GM18907 (cell line): ENCODE data around the gene CCSER1.
"Not testable (repeated sequence)": the region's sequence is repeated elsewhere in the genome, so short reads cannot be mapped to it uniquely, and the experiment has no call there.

ENCODE experiments used
- ATAC-seq: cut with Tn5 transposase; IDR thresholded peaks from one replicate; pipeline ENCODE4 v1.9.1; 2021; ENCODE audit warnings: mild to moderate bottlenecking, moderate library complexity; ENCODE audit not compliant: unreplicated experiment

The CCSER1 gene

DNA sequence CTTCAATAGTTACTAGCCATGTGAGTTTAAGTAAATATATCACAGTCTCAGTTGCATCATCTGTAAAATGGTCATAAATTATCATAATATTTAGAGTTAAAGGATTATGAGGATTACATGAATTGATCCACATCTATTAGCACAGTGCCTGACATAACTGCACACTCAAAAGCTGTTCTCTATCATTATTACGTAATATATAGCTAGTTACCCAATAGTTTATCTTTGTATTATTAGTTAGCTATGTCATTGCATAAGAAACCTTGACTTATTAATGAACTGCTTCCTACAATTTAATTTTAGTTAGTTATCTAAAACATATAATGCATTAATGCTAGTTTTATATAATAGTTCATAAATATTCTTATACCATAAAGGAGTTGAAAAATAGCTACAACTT lies 1099.7 kb downstream of the CCSER1 start:
- ATAC-seq, result no peak

GRCh38 chr4:91228659-91229058 lies 1101.5 kb downstream of the CCSER1 start:
- ATAC-seq, result no peak

- ATAC-seq, result no peak
These were observed 1106.0 kb downstream of the CCSER1 start for GRCh38 chr4:91233164-91233563.

GRCh38 chr4:91243132-91243531 lies 1115.9 kb downstream of the CCSER1 start:
- no peak for ATAC-seq

GRCh38 chr4:91256043-91256442 lies 1128.8 kb downstream of the CCSER1 start:
- ATAC-seq, result no peak

GRCh38 chr4:91256751-91257150 lies 1129.6 kb downstream of the CCSER1 start:
- ATAC-seq, result no peak

DNA sequence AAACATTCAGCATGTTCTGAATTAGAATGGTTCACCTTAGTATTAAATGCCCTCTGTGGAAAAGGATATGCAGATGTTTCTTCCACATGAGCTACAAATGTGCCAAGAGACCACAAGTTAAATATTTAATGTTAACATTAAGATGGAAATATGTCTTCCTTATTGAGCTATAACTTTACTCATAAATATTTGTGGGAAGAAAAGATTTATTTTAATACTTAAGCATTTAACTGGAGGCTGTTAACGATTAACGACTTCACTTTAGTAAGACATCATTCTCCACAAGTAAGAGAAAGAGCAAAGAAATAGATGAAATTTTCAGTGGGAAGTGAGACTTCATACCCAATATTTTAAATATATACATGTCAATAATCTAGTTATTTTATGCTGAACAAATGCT lies 1130.5 kb downstream of the CCSER1 start:
- ATAC-seq, result no peak

- ATAC-seq, result no peak
These were observed 1131.1 kb downstream of the CCSER1 start for GRCh38 chr4:91258326-91258725.

DNA sequence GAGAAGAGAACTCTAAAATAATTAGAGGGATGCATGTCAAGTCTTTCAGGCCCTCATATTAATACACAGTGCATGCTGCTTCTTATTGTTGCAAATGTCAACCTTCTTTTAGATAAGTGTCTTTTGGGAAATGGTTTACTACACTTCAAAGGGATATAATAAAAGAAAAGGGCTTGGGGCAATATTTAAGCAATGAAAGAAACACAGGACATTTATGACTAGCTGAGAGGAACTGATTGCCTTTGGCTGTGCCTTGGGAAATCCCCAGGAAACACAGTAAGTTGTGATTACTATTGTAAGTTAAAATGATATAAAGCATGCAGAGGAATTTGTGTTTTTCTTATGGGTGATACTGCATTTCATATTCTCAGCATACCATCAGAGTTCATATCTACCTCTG lies 1140.3 kb downstream of the CCSER1 start:
- peak; percentile 51 for ATAC-seq

DNA sequence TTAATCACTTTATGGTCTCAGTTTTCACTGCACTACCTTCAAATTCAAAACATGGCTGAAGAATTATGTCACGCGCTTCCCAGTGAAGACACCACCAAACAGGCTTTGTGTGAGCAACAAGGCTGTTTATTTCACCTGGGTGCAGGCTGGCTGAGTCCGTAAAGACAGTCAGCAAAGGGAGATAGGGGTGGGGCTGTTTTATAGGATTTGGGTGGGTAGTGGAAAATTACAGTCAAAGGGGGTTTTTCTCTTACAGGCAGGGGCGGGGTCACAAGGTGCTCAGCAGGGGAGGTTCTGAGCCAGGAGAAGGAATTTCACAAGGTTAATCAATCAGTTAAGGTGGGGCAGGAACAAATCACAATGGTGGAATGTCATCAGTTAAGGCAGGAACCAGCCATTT lies 1141.3 kb downstream of the CCSER1 start:
- not testable (repeated sequence) for ATAC-seq

DNA sequence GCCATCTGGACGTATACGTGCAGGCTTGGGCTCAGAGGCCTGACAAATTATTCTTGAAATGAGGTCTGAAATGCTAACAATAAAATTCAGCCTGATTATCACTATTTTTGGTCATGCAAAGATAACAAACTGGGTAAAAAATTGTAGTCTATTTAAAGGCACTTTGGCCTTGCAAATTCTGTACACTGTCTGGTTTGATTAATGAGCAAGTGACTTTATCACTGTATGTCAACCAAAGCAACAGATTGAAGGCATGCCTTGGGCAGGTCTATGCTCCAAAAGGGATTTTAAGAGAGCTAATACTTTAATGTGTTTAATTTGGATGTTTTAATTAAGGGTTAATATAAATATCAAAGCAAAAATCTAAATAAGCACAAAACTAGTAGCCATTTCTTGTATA lies 1141.7 kb downstream of the CCSER1 start:
- ATAC-seq, result no peak

DNA sequence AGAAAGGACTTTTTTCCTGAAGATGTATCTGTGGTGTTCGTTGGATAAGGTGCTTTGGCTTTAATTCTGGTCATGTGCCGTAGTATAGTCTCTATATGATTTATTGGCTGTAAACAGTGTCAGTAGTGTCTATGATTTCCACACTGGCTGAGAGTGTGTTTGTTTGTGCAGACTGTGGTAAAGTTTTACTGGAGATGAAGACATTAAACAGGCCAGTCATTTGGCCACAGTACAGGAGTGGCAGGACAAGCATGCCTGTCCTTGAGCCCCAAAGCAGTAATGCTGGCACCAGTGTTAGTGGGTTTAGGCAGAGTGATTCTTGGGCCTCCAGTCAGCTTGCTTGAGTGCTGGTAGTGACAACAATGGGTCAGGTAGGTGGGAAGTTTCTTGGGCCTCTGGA lies 1152.7 kb downstream of the CCSER1 start:
- ATAC-seq, result no peak

DNA sequence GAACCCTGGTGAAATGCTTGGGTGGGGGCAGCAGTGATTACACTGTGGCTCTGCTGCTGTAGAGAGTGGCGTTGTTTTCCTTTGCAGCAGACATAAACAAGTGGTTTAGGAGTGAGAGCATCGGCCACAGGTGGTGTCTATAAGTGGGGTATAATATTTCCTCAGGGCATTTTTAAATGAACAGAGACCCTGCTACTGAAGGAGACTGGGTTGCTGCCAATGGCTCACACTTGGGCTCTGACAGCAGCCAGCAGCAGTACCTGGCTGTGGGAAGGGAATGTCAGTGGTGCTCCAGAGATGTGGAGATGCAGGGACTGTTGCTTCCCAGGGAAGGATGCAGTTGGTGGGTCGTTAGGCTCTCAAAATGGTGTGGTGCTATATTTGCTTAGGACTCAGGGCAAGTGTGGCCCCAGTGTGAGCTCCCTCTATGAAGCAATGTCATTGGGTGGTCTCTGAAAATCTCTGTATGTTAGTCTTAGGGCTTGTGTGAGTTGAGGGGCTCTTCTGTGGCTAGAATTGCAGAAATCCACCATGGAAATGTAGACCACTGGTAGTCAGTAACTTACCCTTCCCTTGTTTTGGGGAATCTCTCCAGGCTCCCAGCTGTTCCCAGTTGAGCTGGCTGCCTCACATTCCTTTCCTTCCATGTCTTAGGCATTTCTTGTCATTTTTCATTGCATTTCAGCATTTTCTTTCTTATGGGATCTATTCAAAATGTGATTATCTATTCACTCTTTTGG lies 1153.5 kb downstream of the CCSER1 start:
- no peak for ATAC-seq

DNA sequence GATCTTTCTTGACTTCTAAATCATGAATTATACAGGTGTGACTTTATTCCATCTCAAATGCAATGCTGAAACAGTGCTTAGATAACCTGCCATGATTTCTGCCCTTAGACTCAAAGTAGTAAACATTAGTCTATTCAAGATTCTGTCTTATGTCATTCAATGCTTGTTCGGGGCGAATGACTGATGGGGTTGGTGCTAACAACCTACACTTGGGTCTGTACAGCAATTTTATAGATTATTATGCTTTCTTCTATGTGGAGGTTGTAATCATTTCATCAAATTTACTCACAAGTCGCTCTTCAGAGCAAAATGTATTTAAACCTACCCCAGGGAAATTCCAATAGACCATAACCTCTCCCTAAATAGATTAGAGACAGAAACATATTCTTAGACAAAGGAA lies 1155.0 kb downstream of the CCSER1 start:
- ATAC-seq, result no peak

DNA sequence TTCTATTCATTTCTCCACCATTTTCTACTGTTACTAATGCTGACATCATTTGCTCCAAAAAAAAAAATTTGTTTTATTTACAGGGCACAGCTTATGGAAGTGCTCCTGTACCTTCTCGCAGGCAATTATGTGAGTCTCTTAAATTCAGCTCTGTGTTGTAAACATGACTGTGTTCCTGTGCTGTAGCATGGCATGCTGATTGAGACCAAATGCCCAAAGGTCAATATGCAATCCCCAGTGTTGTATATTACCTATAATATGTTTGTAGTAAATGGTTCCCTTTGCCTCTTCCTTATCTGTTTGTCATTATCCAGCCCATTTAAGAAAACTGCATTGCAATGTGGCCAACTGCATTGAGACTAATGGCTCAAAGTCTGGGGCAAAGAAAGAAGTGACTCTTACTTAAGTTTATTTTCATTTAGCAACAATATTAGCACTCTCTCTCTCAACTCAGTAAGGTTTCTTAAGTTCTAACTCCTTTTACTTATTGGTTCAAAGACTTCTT lies 1156.6 kb downstream of the CCSER1 start:
- no peak for ATAC-seq

- ATAC-seq, result no peak
These were observed 1157.3 kb downstream of the CCSER1 start for GRCh38 chr4:91284480-91284879.

DNA sequence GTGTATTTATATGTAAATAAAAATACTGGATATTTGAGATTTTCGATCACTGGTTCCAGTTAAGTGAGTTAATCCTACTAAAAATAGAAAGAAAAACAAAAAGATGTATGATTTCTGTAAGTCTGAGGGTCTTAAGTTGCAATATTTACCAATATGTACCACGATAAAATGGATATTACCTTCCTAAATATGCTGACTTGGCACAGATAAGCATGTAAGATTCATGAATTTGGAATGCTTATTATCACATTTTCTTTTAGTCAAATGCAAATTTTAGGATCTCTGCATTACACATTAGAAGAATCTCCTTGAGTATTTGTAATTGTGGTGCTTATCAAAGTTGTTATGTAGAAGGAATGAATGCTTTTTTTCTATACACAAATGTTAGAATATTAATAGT lies 1158.3 kb downstream of the CCSER1 start:
- no peak for ATAC-seq

GRCh38 chr4:91288702-91289311 lies 1161.6 kb downstream of the CCSER1 start:
- no peak for ATAC-seq

- no peak for ATAC-seq
These were observed 1171.0 kb downstream of the CCSER1 start for GRCh38 chr4:91298156-91298700.

DNA sequence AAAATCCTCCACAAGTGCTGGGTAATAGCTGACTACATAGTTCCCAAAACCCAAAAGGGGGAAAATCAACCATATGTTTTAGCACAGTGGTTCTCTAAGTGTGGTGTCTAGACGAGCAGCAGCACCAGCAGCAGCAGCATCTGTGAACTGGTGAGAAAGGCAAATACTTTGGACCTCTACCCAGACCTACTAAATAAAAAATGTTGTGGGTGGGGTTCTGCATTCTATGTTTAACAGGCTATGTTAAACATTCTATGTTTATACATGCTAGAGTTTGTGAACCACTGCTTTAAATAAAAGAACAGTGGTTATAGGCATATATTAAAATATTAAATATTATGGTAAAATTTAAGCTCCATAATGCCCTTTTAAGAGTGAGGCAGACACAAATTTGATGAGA lies 1171.6 kb downstream of the CCSER1 start:
- no peak for ATAC-seq

- no peak for ATAC-seq
These were observed 1174.9 kb downstream of the CCSER1 start for GRCh38 chr4:91302120-91302519.

- no peak for ATAC-seq
These were observed 1177.1 kb downstream of the CCSER1 start for GRCh38 chr4:91304292-91304691.
